Measurements from ENCODE around the gene PIN1. TPM values are rescaled to one million over a fixed set of nuclear protein-coding genes. Genes with fewer than 3 reads are reported as not detected.

Gene PIN1
- total and polyA plus RNA-seq, 10 of the 15 experiments (the other 5 are each of a cell fraction or from before 2014, with no cell fraction given), result 2.4 to 209 (median 71.5) TPM

GRCh38 chr19:9792206-9793070 lies 42.7 kb upstream of the PIN1 start (continued):
- TF ChIP-seq E4F1 (IDR thresholded peaks at IDR 0.05; ENCODE audit: borderline replicate concordance, partially characterized antibody), result no peak
- TF ChIP-seq, protein P1, sequence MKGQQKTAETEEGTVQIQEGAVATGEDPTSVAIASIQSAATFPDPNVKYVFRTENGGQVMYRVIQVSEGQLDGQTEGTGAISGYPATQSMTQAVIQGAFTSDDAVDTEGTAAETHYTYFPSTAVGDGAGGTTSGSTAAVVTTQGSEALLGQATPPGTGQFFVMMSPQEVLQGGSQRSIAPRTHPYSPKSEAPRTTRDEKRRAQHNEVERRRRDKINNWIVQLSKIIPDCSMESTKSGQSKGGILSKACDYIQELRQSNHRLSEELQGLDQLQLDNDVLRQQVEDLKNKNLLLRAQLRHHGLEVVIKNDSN (IDR thresholded peaks at IDR 0.05; ENCODE audit: borderline replicate concordance, extremely low read length, insufficient read depth, low read depth, low read length), result peak; percentile 8
- no peak for TF ChIP-seq FOS (IDR thresholded peaks at IDR 0.05; ENCODE audit: borderline replicate concordance, extremely low read depth, insufficient read length)
- TF ChIP-seq EGR1 (IDR thresholded peaks at IDR 0.05; ENCODE audit: borderline replicate concordance in 1 of 2, low read depth in 2 of 2, low read length in 2 of 2), result peak in 1 of 2 experiments; percentile 47; a peak in 1 of 3 replicates
- TF ChIP-seq, protein P2, sequence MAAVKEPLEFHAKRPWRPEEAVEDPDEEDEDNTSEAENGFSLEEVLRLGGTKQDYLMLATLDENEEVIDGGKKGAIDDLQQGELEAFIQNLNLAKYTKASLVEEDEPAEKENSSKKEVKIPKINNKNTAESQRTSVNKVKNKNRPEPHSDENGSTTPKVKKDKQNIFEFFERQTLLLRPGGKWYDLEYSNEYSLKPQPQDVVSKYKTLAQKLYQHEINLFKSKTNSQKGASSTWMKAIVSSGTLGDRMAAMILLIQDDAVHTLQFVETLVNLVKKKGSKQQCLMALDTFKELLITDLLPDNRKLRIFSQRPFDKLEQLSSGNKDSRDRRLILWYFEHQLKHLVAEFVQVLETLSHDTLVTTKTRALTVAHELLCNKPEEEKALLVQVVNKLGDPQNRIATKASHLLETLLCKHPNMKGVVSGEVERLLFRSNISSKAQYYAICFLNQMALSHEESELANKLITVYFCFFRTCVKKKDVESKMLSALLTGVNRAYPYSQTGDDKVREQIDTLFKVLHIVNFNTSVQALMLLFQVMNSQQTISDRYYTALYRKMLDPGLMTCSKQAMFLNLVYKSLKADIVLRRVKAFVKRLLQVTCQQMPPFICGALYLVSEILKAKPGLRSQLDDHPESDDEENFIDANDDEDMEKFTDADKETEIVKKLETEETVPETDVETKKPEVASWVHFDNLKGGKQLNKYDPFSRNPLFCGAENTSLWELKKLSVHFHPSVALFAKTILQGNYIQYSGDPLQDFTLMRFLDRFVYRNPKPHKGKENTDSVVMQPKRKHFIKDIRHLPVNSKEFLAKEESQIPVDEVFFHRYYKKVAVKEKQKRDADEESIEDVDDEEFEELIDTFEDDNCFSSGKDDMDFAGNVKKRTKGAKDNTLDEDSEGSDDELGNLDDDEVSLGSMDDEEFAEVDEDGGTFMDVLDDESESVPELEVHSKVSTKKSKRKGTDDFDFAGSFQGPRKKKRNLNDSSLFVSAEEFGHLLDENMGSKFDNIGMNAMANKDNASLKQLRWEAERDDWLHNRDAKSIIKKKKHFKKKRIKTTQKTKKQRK (IDR thresholded peaks at IDR 0.05; ENCODE audit: low read depth, low read length), result no peak
- no peak for TF ChIP-seq EP300 (IDR thresholded peaks at IDR 0.05; ENCODE audit: borderline replicate concordance in 1 of 2, control insufficient read depth in 1 of 2, low read depth in 2 of 2, low read length in 2 of 2)
- TF ChIP-seq USF2 (IDR thresholded peaks at IDR 0.05; ENCODE audit: borderline replicate concordance, low read depth, low read length), result no peak
- no peak for TF ChIP-seq RB1 (IDR thresholded peaks at IDR 0.05; ENCODE audit: borderline replicate concordance)
- peak; percentile 21; the same call in 1 of the 2 replicates for TF ChIP-seq RUNX3 (IDR thresholded peaks at IDR 0.05; ENCODE audit: low read length)
- no peak for TF ChIP-seq SMAD5 (IDR thresholded peaks at IDR 0.05; ENCODE audit: low read depth)
- no peak for TF ChIP-seq ZSCAN29 (IDR thresholded peaks at IDR 0.05)
- TF ChIP-seq MTA2 (IDR thresholded peaks at IDR 0.05; ENCODE audit: low read depth), result no peak
- TF ChIP-seq MAX (IDR thresholded peaks at IDR 0.05; ENCODE audit: low read depth, low read length), result 0 out of 2 replicates have a peak, but pooled peaks have one; percentile 58
- TF ChIP-seq TCF3 (IDR thresholded peaks at IDR 0.05; ENCODE audit: borderline replicate concordance, insufficient read depth, low read depth, low read length), result no peak
